GM04504 (cell line): ENCODE measurements around the gene LGALS9.

Source experiments
- DNase-seq: peaks from one replicate; pipeline ENCODE4 v3.0.0-alpha.2; 2012; ENCODE audit warnings: low read depth

LGALS9 gene

GRCh38 chr17:27603880-27604794, 26.9 kb upstream of the LGALS9 start:
- DNase-seq: no peak

GRCh38 chr17:27605409-27605808, 25.6 kb upstream of the LGALS9 start:
- DNase-seq: no peak

GRCh38 chr17:27607521-27608091, 23.4 kb upstream of the LGALS9 start:
- DNase-seq: no peak

- DNase-seq: no peak
Observed at GRCh38 chr17:27608328-27609230, 22.4 kb upstream of the LGALS9 start.

GRCh38 chr17:27609611-27610303, 21.2 kb upstream of the LGALS9 start:
- no peak for DNase-seq

GRCh38 chr17:27610304-27610677, 20.7 kb upstream of the LGALS9 start:
- DNase-seq: no peak

GRCh38 chr17:27612160-27612770, 18.7 kb upstream of the LGALS9 start:
- no peak for DNase-seq

GRCh38 chr17:27613433-27613832, 17.6 kb upstream of the LGALS9 start:
- no peak for DNase-seq

- DNase-seq: no peak
Observed at GRCh38 chr17:27615121-27615520, 15.9 kb upstream of the LGALS9 start.

GRCh38 chr17:27616414-27616813, 14.6 kb upstream of the LGALS9 start:
- no peak for DNase-seq

- DNase-seq: no peak
Observed at GRCh38 chr17:27618417-27618816, 12.6 kb upstream of the LGALS9 start.

- DNase-seq: no peak
Observed at GRCh38 chr17:27620721-27621120, 10.3 kb upstream of the LGALS9 start.

GRCh38 chr17:27621536-27621935, 9.5 kb upstream of the LGALS9 start:
- no peak for DNase-seq

- no peak for DNase-seq
Observed at GRCh38 chr17:27621942-27622559, 8.9 kb upstream of the LGALS9 start.

GRCh38 chr17:27622986-27623385, 8.0 kb upstream of the LGALS9 start:
- DNase-seq: no peak

- DNase-seq: no peak
Observed at GRCh38 chr17:27623614-27624013, 7.4 kb upstream of the LGALS9 start.

GRCh38 chr17:27624539-27624938, 6.4 kb upstream of the LGALS9 start:
- no peak for DNase-seq

GRCh38 chr17:27625856-27626255, 5.1 kb upstream of the LGALS9 start:
- DNase-seq: no peak

- no peak for DNase-seq
Observed at GRCh38 chr17:27627514-27627913, 3.5 kb upstream of the LGALS9 start.

GRCh38 chr17:27628376-27628775, 2.6 kb upstream of the LGALS9 start:
- DNase-seq: no peak

GRCh38 chr17:27629260-27629659, 1.7 kb upstream of the LGALS9 start:
- peak; percentile 67 for DNase-seq
